Colonic mucosa (tissue), 4 donors: ENCODE results near the gene IGSF23. TPM values are rescaled to one million over a fixed set of nuclear protein-coding genes. Genes with fewer than 3 reads are reported as not detected.

Source experiments
- DNase-seq: peaks from one replicate; pipeline ENCODE4 v3.0.0-alpha.2; 2020
- H3K27ac ChIP-seq: fragments of 200-600 bp; one replicate; pipeline ENCODE4 v1.8.0; 2021
- H3K27me3 ChIP-seq: fragments of 200-600 bp; one replicate; pipeline ENCODE4 v1.8.0; 2021
- H3K36me3 ChIP-seq: fragments of 200-600 bp; one replicate; pipeline ENCODE4 v1.8.0; 2021
- H3K4me1 ChIP-seq: fragments of 200-600 bp; one replicate; pipeline ENCODE4 v1.8.0; 2021; ENCODE audit warnings: mild to moderate bottlenecking
- H3K4me3 ChIP-seq: fragments of 200-600 bp; one replicate; pipeline ENCODE4 v1.8.0; 2021
- H3K9ac ChIP-seq, 2 donors: one replicate each; pipeline ENCODE4 v1.7.0; 2013; ENCODE audit warnings: control low read depth in 2 of 2, low read depth in 2 of 2, low read length in 2 of 2
- H3K9me3 ChIP-seq: fragments of 200-600 bp; one replicate; pipeline ENCODE4 v1.8.0; 2021
- CTCF ChIP-seq: fragments of 200-600 bp; IDR thresholded peaks from one replicate; pipeline ENCODE4 v1.8.0; 2022; ENCODE audit warnings: antibody characterized with exemption, mild to moderate bottlenecking
- intact Hi-C: fragments of 100-400 bp; cut with DNase I; formaldehyde crosslinking; loops from one replicate; pipeline ENCODE4 v1.14.1; 2022
- total RNA-seq, 2 donors: library from RNA; stranded (reverse); fragmentation: NEBNext Ultra II Directional in 1 of 2; extraction: Animal tissue kit (Norgen Biotek cat#: 25700) in 1 of 2; gene quantifications; one replicate each; pipeline ENCODE4 v1.2.1, GENCODE V29; 2021
- donor health status: healthy.
- donor health status: DM: no; HTN: no; CAD: no.
- donor health status: DM: no; HTN: no; CAD: no.

Gene IGSF23
- total RNA-seq, 2 donors from 2014 or later: not detected

- Histone ChIP-seq H3K9ac (no peak overlapping the region), H3K4me3 (no peak overlapping the region), H3K36me3 (no peaks in the 10 kb centered on the region), H3K9me3 (no peaks in the 10 kb centered on the region), H3K4me1 (no peaks in the 10 kb centered on the region), H3K27ac (no peak overlapping the region), H3K27me3 (no peaks in the 10 kb centered on the region)
- no peak for DNase-seq
- intact Hi-C loops: no loop called here
- no peak for TF ChIP-seq CTCF
These were observed 3.9 kb downstream of the IGSF23 start for GRCh38 chr19:44617110-44617880.

- H3K27ac ChIP-seq: no peak overlapping the region
- H3K9me3 ChIP-seq: no peaks in the 10 kb centered on the region
- H3K4me1 ChIP-seq: no peaks in the 10 kb centered on the region
- DNase-seq: no peak
- H3K9ac ChIP-seq: no peak overlapping the region
- H3K36me3 ChIP-seq: no peaks in the 10 kb centered on the region
- TF ChIP-seq CTCF: no peak
- no peak overlapping the region for H3K4me3 ChIP-seq
- H3K27me3 ChIP-seq: no peaks in the 10 kb centered on the region
- intact Hi-C loops: no loop called here
These were observed 5.4 kb downstream of the IGSF23 start for GRCh38 chr19:44618640-44619357.

- H3K27me3 ChIP-seq: no peaks in the 10 kb centered on the region
- H3K4me1 ChIP-seq: no peaks in the 10 kb centered on the region
- no peak for TF ChIP-seq CTCF
- no peak overlapping the region for H3K9ac ChIP-seq
- no peaks in the 10 kb centered on the region for H3K36me3 ChIP-seq
- H3K27ac ChIP-seq: no peak overlapping the region
- no peak overlapping the region for H3K4me3 ChIP-seq
- intact Hi-C loops: no loop called here
- DNase-seq: no peak
- H3K9me3 ChIP-seq: no peaks in the 10 kb centered on the region
These were observed 7.3 kb downstream of the IGSF23 start for GRCh38 chr19:44620667-44621066.

- no peak overlapping the region for H3K27ac ChIP-seq
- no peaks in the 10 kb centered on the region for H3K36me3 ChIP-seq
- intact Hi-C loops: no loop called here
- no peak for TF ChIP-seq CTCF
- H3K27me3 ChIP-seq: no peaks in the 10 kb centered on the region
- H3K4me1 ChIP-seq: no peaks in the 10 kb centered on the region
- H3K9ac ChIP-seq: no peak overlapping the region
- H3K9me3 ChIP-seq: no peaks in the 10 kb centered on the region
- no peak for DNase-seq
- H3K4me3 ChIP-seq: no peak overlapping the region
These were observed 8.0 kb downstream of the IGSF23 start for GRCh38 chr19:44621367-44621766.

GRCh38 chr19:44623080-44623479 lies 9.7 kb downstream of the IGSF23 start:
- H3K27me3 ChIP-seq: no peaks in the 10 kb centered on the region
- intact Hi-C loops: no loop called here
- no peaks in the 10 kb centered on the region for H3K36me3 ChIP-seq
- H3K4me1 ChIP-seq: no peaks in the 10 kb centered on the region
- no peaks in the 10 kb centered on the region for H3K9me3 ChIP-seq
- H3K27ac ChIP-seq: no peak overlapping the region
- H3K9ac ChIP-seq: no peak overlapping the region
- TF ChIP-seq CTCF: no peak
- no peak for DNase-seq
- H3K4me3 ChIP-seq: no peak overlapping the region
